Stimulated activated CD8-positive, alpha-beta memory T cell treated with anti-CD3 and anti-CD28 coated beads, Interleukin-4, amount 100 ng/mL, for 48 hours (primary cell): ENCODE data around the gene GPR171.

Experiments
- DNase-seq: peaks from one replicate; pipeline ENCODE4 v3.0.0-alpha.2; 2020

GPR171 gene

GRCh38 chr3:151213151-151213550 lies 10.1 kb upstream of the GPR171 start:
- no peak for DNase-seq

DNA sequence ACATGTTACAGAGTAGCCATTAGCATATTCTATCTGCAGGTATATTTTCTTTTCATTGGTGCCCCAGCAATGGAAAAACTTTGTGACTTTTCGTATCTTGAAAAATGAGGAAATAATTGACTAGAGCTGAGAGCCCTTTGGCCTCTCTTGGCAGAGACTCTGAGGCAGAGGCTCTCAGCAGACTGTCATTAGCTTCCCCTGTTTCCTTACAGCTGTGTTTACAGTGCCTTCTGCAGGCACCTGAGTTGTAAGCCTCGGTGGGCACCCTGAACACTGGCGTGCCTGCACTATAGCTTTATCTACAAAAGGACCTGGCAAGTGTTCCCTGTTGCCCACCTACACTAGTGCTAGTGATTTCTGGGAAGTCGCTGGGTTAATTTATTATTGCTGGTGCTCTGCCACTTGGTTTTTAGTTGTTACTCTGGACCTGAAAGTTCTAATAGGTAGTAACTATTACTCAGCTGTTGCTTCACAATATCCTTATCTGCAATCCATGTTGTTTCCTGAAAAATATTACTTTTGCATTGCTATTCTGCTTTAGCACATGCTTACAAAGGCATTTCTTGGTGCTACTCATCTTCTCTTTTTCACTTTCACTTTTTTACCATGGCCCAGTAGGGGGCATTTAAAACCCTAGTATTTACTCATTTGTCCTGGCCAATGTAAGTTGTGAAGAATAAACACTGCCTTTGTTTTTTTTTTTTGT lies 7.8 kb upstream of the GPR171 start:
- DNase-seq = no peak

DNA sequence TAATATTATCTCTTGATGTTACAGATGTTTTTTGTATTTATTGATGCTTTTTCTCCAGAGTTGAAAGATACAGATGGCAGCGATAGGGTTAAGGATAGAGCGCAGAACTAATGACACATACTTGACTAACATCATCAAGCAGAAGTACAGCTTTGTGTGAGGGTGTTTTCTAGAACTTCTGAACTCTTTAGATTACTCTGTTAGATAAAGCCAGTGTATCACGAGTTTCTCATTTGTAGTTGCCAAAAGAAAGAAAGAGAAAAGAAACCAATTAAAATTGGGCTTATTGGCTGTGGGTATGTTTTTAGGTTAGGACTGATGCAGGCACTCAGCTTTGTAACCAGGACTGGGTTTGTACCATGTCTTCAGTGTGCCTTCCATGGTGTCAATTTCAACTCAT lies 6.6 kb upstream of the GPR171 start:
- no peak for DNase-seq

DNA sequence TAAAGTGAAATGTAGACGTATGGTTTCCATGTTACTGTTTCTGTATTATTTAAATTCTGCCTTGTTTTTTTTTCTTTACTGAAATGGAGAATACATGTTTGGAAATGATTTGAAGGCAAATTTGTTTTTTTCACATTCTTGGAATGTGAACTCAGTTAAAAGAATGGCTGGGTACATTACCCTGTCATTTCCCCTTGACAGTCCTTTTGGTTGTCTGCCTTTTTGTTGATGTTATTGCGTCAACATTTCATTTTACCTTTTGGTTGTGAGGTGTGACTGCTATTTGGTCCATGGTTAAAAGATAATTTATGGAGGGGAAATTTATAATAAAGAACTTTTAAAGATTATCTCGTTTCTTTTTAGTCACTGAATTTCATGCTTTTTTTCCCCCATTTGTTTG lies 3.2 kb upstream of the GPR171 start:
- DNase-seq = no peak

GRCh38 chr3:151205482-151205881 lies 2.5 kb upstream of the GPR171 start:
- DNase-seq = no peak

GRCh38 chr3:151204530-151205402 lies 1.8 kb upstream of the GPR171 start:
- no peak for DNase-seq

GRCh38 chr3:151201051-151201730 lies 1.8 kb downstream of the GPR171 start:
- no peak for DNase-seq

- DNase-seq = no peak
Observed at GRCh38 chr3:151200586-151200985, 2.4 kb downstream of the GPR171 start.

GRCh38 chr3:151199554-151200438 lies 3.2 kb downstream of the GPR171 start:
- no peak for DNase-seq

DNA sequence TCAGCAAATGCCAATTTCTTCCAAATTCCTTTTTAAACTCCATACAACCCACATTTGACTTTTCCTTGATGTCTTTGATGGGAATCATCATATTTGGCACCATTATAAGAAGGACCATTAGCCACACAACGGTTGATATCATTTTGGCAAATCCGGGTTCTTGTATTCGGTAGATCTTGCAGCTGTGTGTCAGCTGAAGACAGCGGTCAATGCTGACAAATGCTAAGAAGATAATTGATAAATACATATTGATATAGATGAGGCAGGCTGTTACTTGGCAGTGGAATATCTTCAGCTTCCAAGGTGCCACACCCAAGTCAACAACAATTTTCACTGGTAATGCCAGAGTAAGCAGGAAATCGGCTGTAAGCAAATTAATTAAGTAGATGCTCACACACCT lies 4.2 kb downstream of the GPR171 start:
- no peak for DNase-seq

DNA sequence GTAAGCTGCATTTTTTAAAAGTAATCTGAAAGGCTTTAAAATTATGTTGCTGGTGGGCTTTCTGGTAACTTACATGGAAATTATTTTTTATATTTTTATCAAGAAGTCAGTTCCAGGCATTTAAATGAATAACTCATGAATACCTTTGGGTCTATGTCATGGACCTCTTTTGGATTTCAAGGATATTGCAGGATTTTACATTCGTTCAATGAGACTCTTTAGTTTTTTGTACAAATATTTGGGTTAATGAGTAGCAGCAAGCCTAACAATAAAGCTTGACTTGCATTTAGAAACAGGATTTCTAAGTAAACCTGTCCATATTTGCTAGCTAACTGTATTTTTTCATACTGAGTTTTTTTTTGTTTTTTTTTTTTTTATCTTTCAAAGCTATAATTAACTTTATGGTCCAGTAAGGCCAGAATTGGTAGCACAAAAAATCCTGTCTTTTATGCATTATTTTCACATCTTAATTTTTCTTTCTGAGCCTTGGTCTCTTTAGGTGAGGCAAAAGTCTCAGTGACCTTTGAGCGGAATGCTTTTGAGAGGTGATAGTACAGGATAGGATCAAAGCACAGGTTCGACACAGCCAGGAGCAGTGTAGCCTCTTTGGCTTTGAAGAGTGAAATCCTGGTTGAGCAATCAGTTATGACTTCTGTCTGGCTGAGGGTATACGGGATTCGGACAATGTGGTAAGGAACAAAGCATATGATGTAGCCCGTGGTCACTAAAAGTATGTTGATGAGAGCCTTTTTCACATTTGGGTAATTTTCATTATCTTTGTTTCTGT lies 4.8 kb downstream of the GPR171 start:
- DNase-seq = no peak

GRCh38 chr3:151197228-151197627 lies 5.8 kb downstream of the GPR171 start:
- DNase-seq = no peak

GRCh38 chr3:151196434-151196833 lies 6.6 kb downstream of the GPR171 start:
- no peak for DNase-seq

- no peak for DNase-seq
Observed at GRCh38 chr3:151195826-151196225, 7.2 kb downstream of the GPR171 start.

DNA sequence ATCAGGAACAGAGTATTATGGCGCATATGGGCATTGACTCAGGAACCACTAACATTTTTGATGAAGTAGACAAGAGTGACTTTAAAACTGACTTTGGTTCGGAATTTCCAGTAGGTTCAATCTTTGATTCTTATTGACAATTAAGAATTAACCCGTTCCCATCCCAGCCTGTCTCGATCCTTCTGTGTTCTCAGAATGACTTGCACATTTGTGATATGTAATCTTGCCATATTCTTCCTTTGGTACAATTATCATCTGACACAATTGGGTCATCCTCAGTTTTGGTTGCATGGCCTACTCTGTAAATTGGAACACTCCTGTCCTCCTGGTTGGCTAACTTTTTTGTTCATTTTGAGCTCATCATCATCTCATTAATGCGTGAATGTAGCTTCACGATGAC lies 10.5 kb downstream of the GPR171 start:
- no peak for DNase-seq

GRCh38 chr3:151191095-151191494 lies 11.9 kb downstream of the GPR171 start:
- DNase-seq = no peak

- DNase-seq = no peak
Observed at GRCh38 chr3:151183265-151183671, 19.7 kb downstream of the GPR171 start.

DNA sequence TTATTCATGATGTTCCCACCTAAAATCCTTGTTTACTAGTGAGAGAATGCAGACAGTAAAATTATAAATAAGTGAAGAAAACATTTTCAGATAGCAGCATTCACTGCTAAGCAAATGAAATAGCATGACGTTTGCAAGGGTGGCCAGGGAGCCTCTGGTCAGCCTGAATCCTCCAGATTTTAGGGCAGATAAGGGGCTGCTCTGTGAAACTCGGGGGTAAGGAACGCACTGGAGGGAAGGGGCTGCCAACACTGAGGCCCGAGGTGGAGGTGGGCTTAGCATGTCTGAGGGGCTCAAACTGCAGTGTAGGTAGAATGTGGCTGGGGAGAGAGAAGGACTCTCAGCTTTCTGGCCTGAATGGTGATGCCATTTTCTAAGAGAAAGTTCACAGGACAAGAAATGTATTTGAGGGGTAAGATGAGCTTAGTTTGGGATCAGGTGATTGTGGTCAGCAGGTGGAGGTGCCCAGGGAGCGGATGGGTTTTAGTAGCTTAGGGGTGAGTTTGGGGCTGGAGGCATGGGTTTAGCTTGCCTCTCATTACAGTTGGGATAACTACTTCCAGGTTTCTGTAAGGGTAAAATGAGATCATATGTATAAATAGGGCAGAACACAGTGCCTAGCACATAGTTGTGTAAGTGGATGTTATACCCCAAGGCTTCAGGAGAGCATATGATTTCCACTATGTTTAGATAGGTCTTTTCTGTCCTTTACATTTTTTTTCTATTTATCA lies 20.5 kb downstream of the GPR171 start:
- no peak for DNase-seq

DNA sequence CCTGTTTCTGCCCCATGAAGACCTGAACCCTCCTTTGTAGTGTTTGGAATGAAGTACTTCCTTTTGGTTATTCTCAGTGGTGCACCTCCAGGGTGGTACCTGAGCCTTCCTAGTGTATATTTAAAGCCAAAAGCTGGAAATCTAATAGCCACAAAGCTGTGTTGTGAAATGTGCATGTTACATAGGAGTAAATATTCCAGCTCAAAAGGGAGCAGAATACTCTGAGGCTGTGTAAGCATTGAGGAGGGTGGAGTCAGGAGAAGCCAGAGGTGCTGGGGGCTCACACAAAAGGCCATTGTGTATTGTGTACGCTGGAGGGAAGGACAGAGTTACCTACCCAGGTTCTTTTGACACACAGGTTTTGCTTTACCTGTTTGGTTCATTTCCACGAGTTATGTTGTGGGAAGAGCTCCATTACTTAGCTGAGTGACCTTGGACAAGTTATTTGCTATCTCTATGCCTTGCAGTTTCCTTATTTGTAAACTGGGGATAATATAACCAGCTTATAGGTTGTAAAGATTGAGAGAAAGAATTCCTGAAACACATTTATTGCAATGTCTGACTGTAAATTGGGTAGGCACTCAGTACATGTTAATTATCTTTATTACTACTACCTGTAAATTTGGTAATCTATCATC lies 24.7 kb downstream of the GPR171 start:
- DNase-seq = no peak

DNA sequence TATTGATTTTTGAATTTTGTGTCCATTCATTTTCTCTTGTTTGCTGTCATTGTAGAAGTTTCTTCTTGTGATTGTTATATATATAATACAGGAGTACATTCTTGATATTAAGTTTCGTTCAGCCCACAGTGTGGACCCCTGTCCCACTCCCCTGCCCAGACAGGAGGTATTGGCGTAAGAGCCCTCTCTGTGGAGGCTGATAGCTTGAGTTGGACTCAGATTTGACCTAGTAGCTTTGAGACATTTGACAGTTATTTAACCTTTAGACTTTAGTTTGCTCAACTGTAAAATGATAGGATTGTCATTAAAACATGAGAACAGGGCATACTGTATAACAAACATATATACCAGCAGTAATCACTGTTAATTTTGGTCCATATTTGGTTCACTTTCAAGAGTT lies 27.1 kb downstream of the GPR171 start:
- DNase-seq = no peak

- no peak for DNase-seq
Observed at GRCh38 chr3:151174351-151174750, 28.7 kb downstream of the GPR171 start.
